Endothelial cell (in vitro differentiated cells): Measurements from ENCODE around the gene SF3B5. TPM values are rescaled to one million over a fixed set of nuclear protein-coding genes. Genes with fewer than 3 reads are reported as not detected.
A peak's percentile ranks its signal among the peaks of the same experiment; 100 is the strongest.

Experiments
- DNase-seq: peaks from one replicate; pipeline ENCODE4 v3.0.0; 2021; ENCODE audit warnings: low spot score
- H3K27ac Mint-ChIP-seq: one replicate; pipeline ENCODE4 v1.8.0; 2021; ENCODE audit warnings: mixed read lengths, inconsistent platforms; ENCODE audit not compliant: unreplicated experiment
- H3K27me3 Mint-ChIP-seq: one replicate; pipeline ENCODE4 v1.8.0; 2021; ENCODE audit warnings: mild to moderate bottlenecking, moderate library complexity, mixed read lengths, inconsistent platforms; ENCODE audit not compliant: unreplicated experiment
- H3K36me3 Mint-ChIP-seq: one replicate; pipeline ENCODE4 v1.8.0; 2021; ENCODE audit warnings: mild to moderate bottlenecking, low read depth, mixed read lengths, inconsistent platforms; ENCODE audit not compliant: unreplicated experiment
- H3K4me1 Mint-ChIP-seq: one replicate; pipeline ENCODE4 v1.8.0; 2021; ENCODE audit warnings: mild to moderate bottlenecking, mixed read lengths, inconsistent platforms; ENCODE audit not compliant: unreplicated experiment
- H3K4me3 Mint-ChIP-seq: one replicate; pipeline ENCODE4 v1.8.0; 2021; ENCODE audit warnings: mild to moderate bottlenecking, mixed read lengths, inconsistent platforms; ENCODE audit not compliant: unreplicated experiment
- H3K9me3 Mint-ChIP-seq: one replicate; pipeline ENCODE4 v1.8.0; 2021; ENCODE audit warnings: mixed read lengths, inconsistent platforms; ENCODE audit not compliant: unreplicated experiment
- CTCF ChIP-seq: fragments of 200-600 bp; sonication (generic); IDR thresholded peaks from one replicate; pipeline ENCODE4 v1.5.0; 2021; ENCODE audit warnings: antibody characterized with exemption; ENCODE audit not compliant: unreplicated experiment
- long read RNA-seq: library from polyadenylated mRNA; unstranded; transcript quantifications from one replicate; pipeline ENCODE4 v2.0.0, GENCODE V29; 2020; ENCODE audit not compliant: unreplicated experiment
- total RNA-seq: library from RNA; stranded (reverse); fragmentation: NEBNext Ultra II Directional; extraction: Animal tissue kit (Norgen Biotek cat#: 25700); gene quantifications from one replicate; pipeline ENCODE4 v1.2.1, GENCODE V29; 2021; ENCODE audit not compliant: unreplicated experiment

The SF3B5 gene
- 113 TPM for total RNA-seq
- long read RNA-seq, transcript SF3B5-201 (1 exons, 693 nt) = major isoform, 61 of 61 reads
- long read RNA-seq, partial matches to known transcripts = 0 of 61 reads
- long read RNA-seq, other reads (novel, unspliced or antisense) = 0 of 61 reads

- DNase-seq = peak; percentile 94
- Mint-ChIP-seq H3K4me1 (peaks cover 14% of the 10 kb centered on the region), H3K27me3 (peaks cover 7% of the 10 kb centered on the region), H3K36me3 (peaks cover 8% of the 10 kb centered on the region), H3K27ac (peak within 1 kb of the TSS; percentile 95), H3K9me3 (no peaks in the 10 kb centered on the region), H3K4me3 (peak within 1 kb of the TSS; percentile 98)
- TF ChIP-seq CTCF = no peak
Observed at GRCh38 chr6:144095134-144096002, at the start of gene SF3B5. SF3B5 (minus strand) TSS chr6:144095573; CDS start chr6:144095497, 76 bp downstream.

- Mint-ChIP-seq H3K4me1 (no peaks in the 10 kb centered on the region), H3K27me3 (peaks cover 6% of the 10 kb centered on the region)
- no peak for TF ChIP-seq CTCF
Observed at GRCh38 chr6:144144996-144145395, 49.6 kb upstream of the SF3B5 start.

GRCh38 chr6:144143878-144144277, 48.5 kb upstream of the SF3B5 start:
- H3K4me1 Mint-ChIP-seq = no peaks in the 10 kb centered on the region
- H3K27ac Mint-ChIP-seq = no peak overlapping the region
- DNase-seq = no peak
- H3K9me3 Mint-ChIP-seq = no peaks in the 10 kb centered on the region
- TF ChIP-seq CTCF = no peak
- H3K27me3 Mint-ChIP-seq = peaks cover 2% of the 10 kb centered on the region
- no peak overlapping the region for H3K4me3 Mint-ChIP-seq
- H3K36me3 Mint-ChIP-seq = no peaks in the 10 kb centered on the region

More at GRCh38 chr6:144144996-144145395, 49.6 kb upstream of the SF3B5 start:
- Mint-ChIP-seq H3K9me3 (no peaks in the 10 kb centered on the region), H3K36me3 (no peaks in the 10 kb centered on the region), H3K27ac (no peak overlapping the region), H3K4me3 (no peak overlapping the region)
- no peak for DNase-seq

- H3K27me3 Mint-ChIP-seq = peaks cover 2% of the 10 kb centered on the region
- no peaks in the 10 kb centered on the region for H3K9me3 Mint-ChIP-seq
- H3K36me3 Mint-ChIP-seq = no peaks in the 10 kb centered on the region
- DNase-seq = no peak
- no peak overlapping the region for H3K27ac Mint-ChIP-seq
- no peaks in the 10 kb centered on the region for H3K4me1 Mint-ChIP-seq
- TF ChIP-seq CTCF = no peak
- no peak overlapping the region for H3K4me3 Mint-ChIP-seq
Observed at GRCh38 chr6:144143106-144143505, 47.7 kb upstream of the SF3B5 start.

GRCh38 chr6:144141470-144141869, 46.1 kb upstream of the SF3B5 start:
- Mint-ChIP-seq H3K27me3 (no peaks in the 10 kb centered on the region), H3K4me1 (no peaks in the 10 kb centered on the region), H3K9me3 (no peaks in the 10 kb centered on the region), H3K36me3 (no peaks in the 10 kb centered on the region), H3K4me3 (no peak overlapping the region), H3K27ac (no peak overlapping the region)
- DNase-seq = no peak
- TF ChIP-seq CTCF = no peak
